ENCODE data around the gene DKK3.

DNA sequence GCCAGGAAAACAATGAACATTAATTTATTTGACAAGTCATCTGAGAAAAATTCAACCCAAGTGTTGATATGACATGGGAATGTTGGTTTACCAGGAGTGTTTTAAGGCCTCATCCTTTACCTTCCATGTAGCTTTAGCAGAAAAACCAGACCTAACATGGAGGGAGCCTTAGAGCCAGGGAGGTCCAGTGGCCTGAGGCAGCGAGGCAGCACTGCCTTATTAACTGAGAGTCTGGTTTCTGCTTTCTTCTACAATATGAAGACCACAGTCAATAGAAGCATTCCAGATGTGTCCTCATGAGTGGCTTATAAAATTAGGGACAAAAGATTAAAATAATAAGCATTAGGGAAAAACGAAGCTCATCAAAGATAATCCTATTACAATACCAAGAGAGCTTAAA, 61.5 kb downstream of the DKK3 start:
- TF ChIP-seq POLR2A (IDR thresholded peaks at IDR 0.05; ENCODE audit: low read depth, low read length) = no peak
- no peak for TF ChIP-seq TAF1 (IDR thresholded peaks at IDR 0.05; ENCODE audit: low read depth, low read length)
- TF ChIP-seq POLR2AphosphoS5 (IDR thresholded peaks at IDR 0.05; ENCODE audit: low read depth, low read length) = no peak
